Keratinocyte (primary cell): Measurements from ENCODE around the gene SYNCRIP. TPM values are rescaled to one million over a fixed set of nuclear protein-coding genes. Genes with fewer than 3 reads are reported as not detected.
"Not testable (repeated sequence)": the region's sequence is repeated elsewhere in the genome, so short reads cannot be mapped to it uniquely, and the experiment has no call there.

Source experiments
- DNase-seq: peaks from one replicate; pipeline ENCODE4 v3.0.0-alpha.2; 2011; ENCODE audit warnings: low read depth, missing footprints, low spot score
- FAIRE-seq: peaks from 2 replicates; lab custom pipeline; 2011; peaks lifted over from hg19 to GRCh38; lab: Jason Lieb, UNC
- H2AFZ ChIP-seq: 2 replicates; pipeline ENCODE4 v1.6.0; 2012; ENCODE audit warnings: low read length, control low read depth, inconsistent platforms; ENCODE audit not compliant: control insufficient read depth
- H3K27ac ChIP-seq: 2 replicates; pipeline ENCODE4 v1.5.1; 2011; ENCODE audit warnings: low read length; ENCODE audit not compliant: control insufficient read depth, insufficient read depth
- H3K27me3 ChIP-seq: 3 replicates; pipeline ENCODE4 v1.6.0; 2011; ENCODE audit warnings: low read length; ENCODE audit not compliant: control insufficient read depth, insufficient read depth; ENCODE audit errors: extremely low read depth
- H3K36me3 ChIP-seq, 2 experiments: 2 replicates in 1 of 2; 3 replicates in 1 of 2; pipeline ENCODE4 v1.5.1; 2011; ENCODE audit warnings: low read length in 2 of 2, mild to moderate bottlenecking in 1 of 2; ENCODE audit not compliant: control insufficient read depth in 2 of 2, insufficient read depth in 2 of 2; ENCODE audit errors: extremely low read depth in 1 of 2
- H3K4me1 ChIP-seq: 3 replicates; pipeline ENCODE4 v1.5.1; 2011; ENCODE audit warnings: low read length; ENCODE audit not compliant: control insufficient read depth, insufficient read depth; ENCODE audit errors: extremely low read depth
- H3K4me2 ChIP-seq: 3 replicates; pipeline ENCODE4 v1.6.0; 2011; ENCODE audit warnings: low read depth, low read length; ENCODE audit not compliant: control insufficient read depth, insufficient read depth; ENCODE audit errors: extremely low read depth
- H3K4me3 ChIP-seq, 3 experiments: fragments of 200-600 bp in 1 of 3; sonication (generic) in 1 of 3; 2 replicates in 2 of 3; 3 replicates in 1 of 3; pipeline ENCODE4 v1.5.1; 2011 to 2016; ENCODE audit warnings: low read length in 3 of 3, mild to moderate bottlenecking in 3 of 3, control low read depth in 2 of 3, inconsistent platforms in 1 of 3, low read depth in 1 of 3, mixed read lengths in 1 of 3, mixed run types in 1 of 3, moderate library complexity in 1 of 3; ENCODE audit not compliant: control insufficient read depth in 2 of 3, insufficient read depth in 2 of 3; ENCODE audit errors: extremely low read depth in 1 of 3
- H3K79me2 ChIP-seq: 2 replicates; pipeline ENCODE4 v1.6.0; 2012; ENCODE audit warnings: low read length; ENCODE audit not compliant: control insufficient read depth, insufficient read depth
- H3K9ac ChIP-seq: 3 replicates; pipeline ENCODE4 v1.6.0; 2011; ENCODE audit warnings: low read length; ENCODE audit not compliant: control insufficient read depth, insufficient read depth; ENCODE audit errors: extremely low read depth
- H3K9me1 ChIP-seq: 3 replicates; pipeline ENCODE4 v1.6.0; 2011; ENCODE audit warnings: low read length; ENCODE audit not compliant: control insufficient read depth, insufficient read depth; ENCODE audit errors: extremely low read depth
- H3K9me3 ChIP-seq: 2 replicates; pipeline ENCODE4 v1.5.1; 2012; ENCODE audit warnings: low read depth, low read length; ENCODE audit not compliant: control insufficient read depth
- H4K20me1 ChIP-seq: 3 replicates; pipeline ENCODE4 v1.6.0; 2011; ENCODE audit warnings: low read length; ENCODE audit not compliant: control insufficient read depth, insufficient read depth; ENCODE audit errors: extremely low read depth
- EZH2 ChIP-seq: IDR thresholded peaks from one replicate; pipeline ENCODE4 v1.6.1; 2012; ENCODE audit warnings: inconsistent platforms, mild to moderate bottlenecking, low read length, moderate library complexity
- dilution Hi-C: fragments of 300-500 bp; cut with MboI; formaldehyde crosslinking; loops from one replicate; pipeline ENCODE4 v1.7.0; 2020; ENCODE audit warnings: low sequenced_read_pairs; ENCODE audit not compliant: extremely low pct_ligation_motif_present
- polyA plus RNA-seq, 5 experiments: library from polyadenylated mRNA; depleted of rRNA in 3 of 5; stranded (reverse) in 3 of 5; stranded (forward) in 1 of 5; unstranded in 1 of 5; fragments of >200 nt; gene quantifications; 1 replicate in 1 of 5; 2 replicates in 3 of 5; 3 replicates in 1 of 5; pipeline versions ENCODE4 v1.2.1 to v1.2.3, GENCODE V29; 2011 to 2012; ENCODE audit warnings: missing spikeins in 2 of 5, low read depth in 1 of 5, low replicate concordance in 1 of 5
- TF ChIP-seq, protein P1 (sequence below), 3 experiments: IDR thresholded peaks in 1 of 3; conservative IDR thresholded peaks in 1 of 3; optimal IDR thresholded peaks in 1 of 3; 2 replicates in 2 of 3; 3 replicates in 1 of 3; pipeline versions ENCODE3 to v1.5.1; 2011; ENCODE audit warnings: low read length in 3 of 3, mild to moderate bottlenecking in 3 of 3, moderate library complexity in 2 of 3, control low read depth in 1 of 3, inconsistent platforms in 1 of 3; ENCODE audit not compliant: insufficient read depth in 2 of 3; ENCODE audit errors: extremely low read depth in 1 of 3

SYNCRIP gene
- polyA plus RNA-seq, 1 donor (not counting 4 experiments of a cell fraction or from before 2014, with no cell fraction given): 56.8 TPM

DNA sequence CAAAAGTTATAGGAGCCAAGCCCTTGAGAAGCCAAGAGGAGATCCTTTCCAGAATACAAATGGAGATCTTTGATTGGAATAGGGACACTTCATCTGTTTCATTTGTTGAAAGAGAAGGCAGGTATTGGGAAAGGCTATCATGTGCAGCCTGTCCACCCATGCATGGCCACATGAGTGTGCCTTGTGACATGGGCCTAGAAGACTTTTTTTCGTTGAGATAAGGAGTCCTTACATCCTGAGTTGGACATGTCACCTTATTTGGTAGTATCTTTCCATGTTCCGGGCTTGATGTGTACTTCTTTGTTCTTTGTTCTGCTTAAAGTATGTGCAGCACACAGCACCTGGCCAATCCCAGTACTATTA, 42.1 kb upstream of the SYNCRIP start:
- dilution Hi-C loops: no loop called here
- Histone ChIP-seq H3K36me3 (no peaks in the 10 kb centered on the region), H3K9me3 (no peaks in the 10 kb centered on the region), H3K27me3 (no peaks in the 10 kb centered on the region), H3K9ac (no peak overlapping the region), H3K4me1 (peaks cover 5% of the 10 kb centered on the region), H2AFZ (no peak overlapping the region), H3K9me1 (no peaks in the 10 kb centered on the region), H3K4me3 (no peak overlapping the region), H4K20me1 (no peaks in the 10 kb centered on the region), H3K4me2 (no peak overlapping the region), H3K79me2 (peaks cover 3% of the 10 kb centered on the region), H3K27ac (no peak overlapping the region)
- TF ChIP-seq EZH2: no peak
- TF ChIP-seq, protein P1, sequence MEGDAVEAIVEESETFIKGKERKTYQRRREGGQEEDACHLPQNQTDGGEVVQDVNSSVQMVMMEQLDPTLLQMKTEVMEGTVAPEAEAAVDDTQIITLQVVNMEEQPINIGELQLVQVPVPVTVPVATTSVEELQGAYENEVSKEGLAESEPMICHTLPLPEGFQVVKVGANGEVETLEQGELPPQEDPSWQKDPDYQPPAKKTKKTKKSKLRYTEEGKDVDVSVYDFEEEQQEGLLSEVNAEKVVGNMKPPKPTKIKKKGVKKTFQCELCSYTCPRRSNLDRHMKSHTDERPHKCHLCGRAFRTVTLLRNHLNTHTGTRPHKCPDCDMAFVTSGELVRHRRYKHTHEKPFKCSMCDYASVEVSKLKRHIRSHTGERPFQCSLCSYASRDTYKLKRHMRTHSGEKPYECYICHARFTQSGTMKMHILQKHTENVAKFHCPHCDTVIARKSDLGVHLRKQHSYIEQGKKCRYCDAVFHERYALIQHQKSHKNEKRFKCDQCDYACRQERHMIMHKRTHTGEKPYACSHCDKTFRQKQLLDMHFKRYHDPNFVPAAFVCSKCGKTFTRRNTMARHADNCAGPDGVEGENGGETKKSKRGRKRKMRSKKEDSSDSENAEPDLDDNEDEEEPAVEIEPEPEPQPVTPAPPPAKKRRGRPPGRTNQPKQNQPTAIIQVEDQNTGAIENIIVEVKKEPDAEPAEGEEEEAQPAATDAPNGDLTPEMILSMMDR (optimal IDR thresholded peaks at IDR 0.05 in 1 of 3, IDR thresholded peaks at IDR 0.05 in 1 of 3, conservative IDR thresholded peaks at IDR 0.05 in 1 of 3; ENCODE audit: extremely low read depth in 1 of 3, insufficient read depth in 2 of 3, low read length in 3 of 3): no peak
- DNase-seq: no peak
- FAIRE-seq: no peak

DNA sequence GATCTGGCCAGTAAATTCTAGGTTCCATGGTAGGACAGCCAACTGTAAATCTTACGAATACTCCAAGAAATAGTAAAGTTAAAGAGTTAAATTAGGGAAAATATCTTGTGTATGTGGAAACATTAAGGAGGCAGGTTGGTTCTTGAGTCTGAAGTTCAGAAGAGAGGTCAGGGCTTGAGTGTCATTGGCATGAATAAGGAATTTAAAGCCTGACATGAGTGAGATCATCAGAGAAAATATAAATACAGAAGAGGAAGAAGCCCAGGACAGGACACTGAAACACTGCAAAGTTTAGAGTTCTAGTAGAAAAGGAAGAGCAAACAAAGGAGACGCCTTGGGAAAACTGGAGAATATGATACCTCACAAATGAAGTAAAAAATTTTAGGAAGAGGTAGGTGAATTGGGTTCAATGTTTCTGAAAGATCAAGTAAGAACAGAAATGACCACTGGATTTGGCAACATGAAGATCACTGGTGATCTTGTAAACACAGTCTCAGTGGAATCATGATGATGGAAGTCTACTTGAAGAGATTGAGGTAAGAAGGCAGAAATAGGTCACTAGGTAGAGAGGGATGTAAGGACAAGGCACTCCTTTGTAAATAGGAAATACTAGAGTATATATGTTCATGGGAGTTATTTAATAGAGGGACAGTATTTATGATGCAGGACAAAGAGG, 41.6 kb upstream of the SYNCRIP start:
- no peak overlapping the region for H3K4me3 ChIP-seq
- H3K27ac ChIP-seq: no peak overlapping the region
- H3K9me1 ChIP-seq: no peaks in the 10 kb centered on the region
- TF ChIP-seq, protein P1 (optimal IDR thresholded peaks at IDR 0.05 in 1 of 3, IDR thresholded peaks at IDR 0.05 in 1 of 3, conservative IDR thresholded peaks at IDR 0.05 in 1 of 3; ENCODE audit: extremely low read depth in 1 of 3, insufficient read depth in 2 of 3, low read length in 3 of 3): no peak
- H3K4me1 ChIP-seq: peaks cover 9% of the 10 kb centered on the region
- H3K4me2 ChIP-seq: no peak overlapping the region
- no peaks in the 10 kb centered on the region for H3K27me3 ChIP-seq
- H3K9me3 ChIP-seq: no peaks in the 10 kb centered on the region
- dilution Hi-C loops: no loop called here
- no peaks in the 10 kb centered on the region for H4K20me1 ChIP-seq
- H3K79me2 ChIP-seq: peaks cover 3% of the 10 kb centered on the region
- H3K9ac ChIP-seq: no peak overlapping the region
- DNase-seq (no peak), FAIRE-seq (no peak)
- no peak overlapping the region for H2AFZ ChIP-seq
- H3K36me3 ChIP-seq: no peaks in the 10 kb centered on the region

DNA sequence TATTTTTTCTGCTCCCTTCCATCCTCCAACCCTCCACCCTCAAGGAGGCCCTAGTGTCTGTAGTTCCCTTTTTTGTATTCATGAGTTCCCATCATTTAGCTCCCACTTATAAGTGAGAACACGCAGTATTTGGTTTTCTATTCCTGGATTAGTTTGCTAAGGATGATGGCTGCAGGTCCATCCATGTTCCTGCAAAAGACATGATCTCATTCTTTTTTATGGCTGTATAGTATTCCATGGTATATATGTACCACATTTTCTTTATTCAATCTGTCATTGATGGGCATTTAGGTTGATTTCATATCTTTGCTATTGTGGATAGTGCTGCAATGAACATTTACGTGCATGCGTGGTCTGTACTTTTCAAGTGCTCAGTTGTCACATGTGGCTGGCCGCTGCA, 39.2 kb upstream of the SYNCRIP start:
- dilution Hi-C loops, DNase-seq, H3K4me1 ChIP-seq, H3K9me1 ChIP-seq, FAIRE-seq, H3K4me3 ChIP-seq, H3K9me3 ChIP-seq, H3K27ac ChIP-seq, H3K27me3 ChIP-seq, H3K9ac ChIP-seq, H4K20me1 ChIP-seq, H3K4me2 ChIP-seq, H2AFZ ChIP-seq: not testable (repeated sequence)
- H3K79me2 ChIP-seq: peaks cover 19% of the 10 kb centered on the region
- H3K36me3 ChIP-seq: peaks cover 0 to 12% of the 10 kb centered on the region in 2 experiments
